ENCODE measurements around the gene AHCYL1.

DNA sequence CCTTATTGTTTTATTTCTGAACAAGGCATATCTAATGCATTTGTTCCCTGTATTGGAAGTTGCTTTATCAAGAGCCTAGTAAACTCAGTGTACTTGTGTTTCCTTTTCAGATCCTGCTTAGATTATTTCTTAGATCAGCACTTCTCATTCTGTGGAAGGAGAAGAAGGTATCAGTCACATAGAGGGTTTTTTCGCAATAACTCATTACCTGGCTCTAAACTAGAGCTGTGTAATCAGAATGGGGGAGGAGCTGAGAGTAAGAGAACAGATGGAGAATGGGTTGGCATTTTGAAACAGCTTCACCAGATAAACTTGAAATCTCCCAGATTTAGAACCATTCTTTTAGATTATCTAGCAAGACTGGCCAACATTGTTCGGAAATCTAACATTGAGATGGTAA lies 11.0 kb downstream of the AHCYL1 start:
- TF ChIP-seq SP1 (IDR thresholded peaks at IDR 0.05) = no peak
- no peak for TF ChIP-seq SUZ12 (IDR thresholded peaks at IDR 0.05)
- TF ChIP-seq FOXM1 (IDR thresholded peaks at IDR 0.05; ENCODE audit: borderline replicate concordance) = no peak
- no peak for TF ChIP-seq ARNT (IDR thresholded peaks at IDR 0.05)
- no peak for TF ChIP-seq FOXK2 (IDR thresholded peaks at IDR 0.05)
- TF ChIP-seq ELF4 (IDR thresholded peaks at IDR 0.05) = no peak
- no peak for TF ChIP-seq NFRKB (IDR thresholded peaks at IDR 0.05)
- no peak for TF ChIP-seq LEF1 (IDR thresholded peaks at IDR 0.05; ENCODE audit: borderline replicate concordance)
- no peak for TF ChIP-seq ZNF384 (IDR thresholded peaks at IDR 0.05)
